ENCODE results near the gene ATP7A. TPM values are rescaled to one million over a fixed set of nuclear protein-coding genes. Genes with fewer than 3 reads are reported as not detected.
A peak's percentile ranks its signal among the peaks of the same experiment; 100 is the strongest.
"Not testable (repeated sequence)": the region's sequence is repeated elsewhere in the genome, so short reads cannot be mapped to it uniquely, and the experiment has no call there.

Gene ATP7A
- total RNA-seq, 2 experiments from 2014 or later: 11.9 to 13.3 TPM

DNA sequence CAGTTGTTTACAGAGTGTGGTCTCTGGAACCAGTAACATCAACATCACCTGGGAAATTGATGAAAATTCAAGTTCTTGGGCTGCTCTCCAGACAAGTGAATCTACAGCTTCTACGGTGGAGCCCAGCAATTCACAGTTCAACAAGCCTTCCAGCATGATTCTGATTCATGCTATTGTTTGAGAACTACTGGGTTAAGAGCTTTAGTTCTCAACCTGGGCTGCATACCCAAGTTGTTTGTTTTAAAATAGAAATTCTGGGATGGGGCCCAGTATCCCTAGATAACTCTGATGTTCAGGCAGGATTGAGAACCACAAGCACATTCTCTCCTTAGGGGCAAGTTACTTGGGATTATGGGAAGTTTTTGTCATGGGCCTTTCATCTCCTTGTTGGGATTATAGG is 155.6 kb downstream of the ATP7A start:
- H3K27me3 Mint-ChIP-seq: no peaks in the 10 kb centered on the region
- no peak overlapping the region for H3K4me3 Mint-ChIP-seq
- no peaks in the 10 kb centered on the region for H3K36me3 Mint-ChIP-seq (ENCODE audit: low read depth)
- POLR2A ChIA-PET: no interaction called here
- no peak for DNase-seq
- H3K9me3 Mint-ChIP-seq: no peaks in the 10 kb centered on the region
- no peak overlapping the region for H3K27ac Mint-ChIP-seq
- CTCF ChIA-PET: no interaction called here
- H3K4me1 Mint-ChIP-seq: peaks cover 16% of the 10 kb centered on the region

DNA sequence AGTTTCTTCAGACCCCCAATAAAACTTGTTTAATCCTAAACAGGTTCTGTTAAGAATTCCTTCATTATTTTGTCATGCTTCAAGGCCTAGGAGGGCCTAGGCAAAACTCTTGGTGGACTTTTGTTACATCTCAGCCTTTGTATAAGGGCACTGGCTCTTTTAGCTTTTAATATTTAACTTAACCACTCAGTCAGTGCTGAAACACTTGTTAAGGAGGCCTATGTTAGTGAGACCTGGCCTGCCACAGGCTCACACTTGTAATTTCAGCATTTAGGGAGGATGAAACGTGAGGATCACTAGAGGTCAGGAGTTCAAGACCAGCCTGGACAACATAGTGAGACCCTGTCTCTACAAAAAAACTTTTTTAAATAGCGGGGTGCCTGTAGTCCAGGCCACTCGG is 160.8 kb downstream of the ATP7A start:
- peaks cover 6% of the 10 kb centered on the region for H3K9me3 Mint-ChIP-seq
- H3K36me3 Mint-ChIP-seq (ENCODE audit: low read depth): peaks cover 6% of the 10 kb centered on the region
- H3K27ac Mint-ChIP-seq: no peak overlapping the region
- no peak for DNase-seq
- H3K4me1 Mint-ChIP-seq: peaks cover 23% of the 10 kb centered on the region
- no peak overlapping the region for H3K4me3 Mint-ChIP-seq
- ChIA-PET CTCF (interaction anchor here (0.6 kb wide), 1 partner anchor 42 kb away, joined by 5 read pairs; no protein-coding TSS in a partner anchor), POLR2A (no interaction called here)
- no peaks in the 10 kb centered on the region for H3K27me3 Mint-ChIP-seq

DNA sequence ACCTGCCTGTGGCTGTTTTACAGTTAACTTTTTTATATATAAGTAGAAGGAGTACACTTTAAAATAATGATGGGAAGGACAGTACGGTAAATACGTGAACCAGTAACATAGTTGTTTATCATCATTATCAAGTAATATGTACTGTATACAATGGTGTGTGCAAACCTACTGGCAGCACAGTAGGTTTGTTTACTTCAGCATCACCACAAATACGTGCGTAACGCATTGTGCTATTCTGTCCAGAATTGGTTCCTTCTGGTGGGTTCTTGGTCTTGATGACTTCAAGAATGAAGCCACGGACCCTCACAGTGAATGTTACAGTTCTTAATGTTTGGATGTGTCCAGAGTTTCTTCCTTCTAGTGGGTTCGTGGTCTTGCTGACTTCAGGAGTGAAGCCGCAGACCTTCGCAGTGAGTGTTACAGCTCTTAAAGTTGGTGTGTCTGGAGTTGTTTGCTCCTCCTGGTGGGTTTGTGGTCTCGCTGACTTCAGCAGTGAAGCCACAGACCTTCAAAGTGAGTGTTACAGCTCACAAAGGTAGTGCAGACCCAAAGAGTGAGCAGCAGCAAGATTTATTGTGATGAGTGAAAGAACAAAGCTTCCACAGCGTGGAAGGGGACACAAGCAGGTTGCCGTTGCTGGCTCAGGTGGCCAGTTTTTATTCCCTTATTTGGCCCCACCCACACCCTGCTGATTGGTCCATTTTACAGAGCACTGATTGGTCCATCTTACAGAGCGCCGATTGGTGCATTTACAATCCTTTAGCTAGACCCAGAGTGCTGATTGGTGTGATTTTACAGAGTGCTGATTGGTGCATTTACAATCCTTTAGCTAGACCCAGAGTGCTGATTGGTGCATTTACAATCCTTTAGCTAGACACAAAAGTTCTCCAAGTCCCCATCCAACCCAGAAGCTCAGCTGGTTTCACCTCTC is 162.9 kb downstream of the ATP7A start:
- DNase-seq: peak; percentile 58
- peak overlapping the region; percentile 27 for H3K4me3 Mint-ChIP-seq
- H3K9me3 Mint-ChIP-seq; H3K36me3 Mint-ChIP-seq (ENCODE audit: low read depth); POLR2A ChIA-PET; H3K27me3 Mint-ChIP-seq: not testable (repeated sequence)
- H3K4me1 Mint-ChIP-seq: peaks cover 19% of the 10 kb centered on the region
- CTCF ChIA-PET: interaction anchor here (0.9 kb wide), 1 partner anchor 163 kb away, joined by 3 read pairs; the partner anchor contains the start of gene ATP7A
- H3K27ac Mint-ChIP-seq: peak overlapping the region; percentile 90

DNA sequence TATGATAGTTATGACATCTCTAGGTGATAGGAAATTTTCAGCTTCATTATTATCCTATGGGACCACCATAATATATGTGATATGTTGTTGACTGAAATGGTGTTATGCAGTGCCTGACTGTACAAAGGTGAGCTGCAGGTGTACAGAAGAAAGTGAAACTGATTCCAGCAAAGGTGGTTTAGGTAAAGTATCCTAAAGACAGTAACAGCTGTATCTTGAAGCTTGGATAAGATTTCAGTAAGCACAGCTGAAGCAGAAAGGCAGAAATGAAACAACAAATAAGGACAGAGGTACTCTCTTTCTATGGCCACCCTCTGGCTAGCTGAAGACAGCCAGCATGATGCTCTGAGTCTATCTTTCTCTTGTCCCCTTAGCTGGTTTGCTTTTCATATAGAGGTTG is 163.6 kb downstream of the ATP7A start:
- Mint-ChIP-seq H3K4me1 (peaks cover 19% of the 10 kb centered on the region), H3K36me3 (ENCODE audit: low read depth) (peaks cover 8% of the 10 kb centered on the region), H3K27ac (no peak overlapping the region), H3K27me3 (no peaks in the 10 kb centered on the region), H3K9me3 (peaks cover 6% of the 10 kb centered on the region), H3K4me3 (no peak overlapping the region)
- POLR2A ChIA-PET: no interaction called here
- no peak for DNase-seq
- CTCF ChIA-PET: interaction anchor here (0.9 kb wide), 1 partner anchor 164 kb away, joined by 3 read pairs; the partner anchor contains the start of gene ATP7A

DNA sequence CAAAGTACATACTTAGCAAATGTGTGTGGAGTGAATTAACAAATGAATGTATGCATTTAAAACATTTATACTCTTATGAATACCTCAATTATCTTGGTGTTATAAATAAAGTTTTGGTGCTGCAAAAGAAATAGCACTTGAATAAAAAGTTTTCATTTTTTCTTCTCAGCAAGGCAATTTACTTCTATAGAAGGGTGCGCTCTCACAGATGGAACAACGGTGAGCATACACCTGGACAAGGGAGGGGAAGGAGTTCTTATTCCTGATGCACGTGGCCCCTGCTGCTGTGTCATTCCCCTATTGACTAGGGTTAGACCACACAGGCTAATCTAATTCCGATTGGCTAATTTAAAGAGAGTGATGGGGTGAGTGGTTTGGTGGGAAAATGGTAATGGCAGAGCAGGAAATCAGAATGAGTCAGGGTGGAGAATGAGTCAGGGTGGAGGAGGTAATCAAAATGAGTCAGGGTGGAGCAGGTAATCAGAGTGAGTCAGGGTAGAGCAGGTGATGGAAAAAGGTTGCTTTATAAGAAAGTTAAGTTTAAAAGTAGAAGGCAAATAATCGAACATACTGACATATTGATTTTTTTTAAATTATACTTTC is 165.4 kb downstream of the ATP7A start:
- H3K4me3 Mint-ChIP-seq: no peak overlapping the region
- no peak for DNase-seq
- POLR2A ChIA-PET: no interaction called here
- CTCF ChIA-PET: no interaction called here
- H3K4me1 Mint-ChIP-seq: peaks cover 19% of the 10 kb centered on the region
- H3K27me3 Mint-ChIP-seq: no peaks in the 10 kb centered on the region
- H3K36me3 Mint-ChIP-seq (ENCODE audit: low read depth): peaks cover 8% of the 10 kb centered on the region
- H3K27ac Mint-ChIP-seq: peak overlapping the region; percentile 11
- peaks cover 11% of the 10 kb centered on the region for H3K9me3 Mint-ChIP-seq

DNA sequence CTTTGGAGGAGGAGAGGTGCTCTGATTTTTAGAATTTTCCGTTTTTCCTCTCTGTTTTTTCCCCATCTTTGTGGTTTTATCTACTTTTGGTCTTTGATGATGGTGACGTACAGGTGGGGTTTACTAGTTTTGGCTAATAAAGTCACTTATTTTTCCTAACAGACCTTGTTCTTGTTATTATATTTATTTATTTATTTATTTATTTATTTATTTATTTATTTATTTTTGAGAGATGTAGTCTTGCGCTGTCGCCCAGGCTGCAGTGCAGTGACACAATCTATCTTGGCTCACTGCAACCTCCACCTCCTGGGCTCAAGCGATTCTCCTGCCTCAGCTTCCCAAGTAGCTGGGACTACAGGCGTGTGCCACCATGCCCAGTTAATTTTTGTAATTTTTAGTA is 170.9 kb downstream of the ATP7A start:
- CTCF ChIA-PET: not testable (repeated sequence)

DNA sequence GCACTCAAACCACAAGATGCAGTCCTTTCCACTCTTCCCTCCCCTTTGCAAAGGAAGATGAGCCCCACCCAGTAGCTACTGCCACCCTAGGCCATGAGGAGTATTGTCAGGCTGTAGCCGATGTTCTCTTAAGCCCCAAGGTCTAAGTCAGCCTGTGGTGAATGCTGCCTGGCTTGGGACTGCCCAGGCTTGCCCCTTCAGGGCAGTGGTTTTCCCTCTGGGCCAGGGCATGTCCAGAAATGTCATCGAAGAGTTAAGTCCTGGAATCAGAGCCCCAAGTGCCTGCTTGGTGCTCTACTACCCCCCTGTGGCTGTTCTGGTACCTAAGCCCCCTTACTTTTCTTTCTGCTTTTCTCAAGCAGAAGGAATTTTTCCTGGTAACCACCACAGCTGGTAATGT is 181.8 kb downstream of the ATP7A start:
- Mint-ChIP-seq H3K4me1 (peaks cover 12% of the 10 kb centered on the region), H3K9me3 (no peaks in the 10 kb centered on the region), H3K36me3 (ENCODE audit: low read depth) (no peaks in the 10 kb centered on the region), H3K27me3 (no peaks in the 10 kb centered on the region), H3K27ac (no peak overlapping the region), H3K4me3 (no peak overlapping the region)
- peak; percentile 8 for DNase-seq
- POLR2A ChIA-PET: no interaction called here
- CTCF ChIA-PET: interaction anchor here (2.8 kb wide), 1 partner anchor 10 kb away, joined by 11 read pairs; no protein-coding TSS in a partner anchor

More for the DNA sequence above, 170.9 kb downstream of the ATP7A start:
- POLR2A ChIA-PET; H3K4me1 Mint-ChIP-seq; H3K27me3 Mint-ChIP-seq; H3K36me3 Mint-ChIP-seq (ENCODE audit: low read depth); H3K9me3 Mint-ChIP-seq; H3K4me3 Mint-ChIP-seq; DNase-seq; H3K27ac Mint-ChIP-seq: not testable (repeated sequence)

DNA sequence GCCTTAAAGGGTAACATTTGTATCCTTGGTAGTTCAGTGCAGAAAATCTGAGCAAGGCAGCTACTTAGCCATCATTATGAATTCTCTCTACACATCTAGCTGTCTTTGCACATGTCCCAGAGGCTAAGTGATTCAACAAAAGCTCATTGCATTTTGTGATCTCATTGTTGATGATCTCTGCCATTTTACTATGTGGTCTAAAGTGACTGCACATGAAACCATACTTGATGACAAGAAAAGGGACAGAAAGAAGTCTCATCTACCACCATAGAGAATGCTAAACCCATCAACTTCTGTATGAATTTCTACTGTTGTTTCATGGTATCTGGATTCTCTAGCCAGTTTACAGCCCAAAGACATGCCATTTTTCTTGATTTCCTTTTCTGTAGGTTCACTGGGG is 187.6 kb downstream of the ATP7A start:
- H3K36me3 Mint-ChIP-seq (ENCODE audit: low read depth): peaks cover 9% of the 10 kb centered on the region
- H3K4me3 Mint-ChIP-seq: no peak overlapping the region
- POLR2A ChIA-PET: no interaction called here
- no peak for DNase-seq
- CTCF ChIA-PET: no interaction called here
- peaks cover 12% of the 10 kb centered on the region for H3K9me3 Mint-ChIP-seq
- no peaks in the 10 kb centered on the region for H3K27me3 Mint-ChIP-seq
- no peak overlapping the region for H3K27ac Mint-ChIP-seq
- H3K4me1 Mint-ChIP-seq: peaks cover 20% of the 10 kb centered on the region

Other genes starting within 250 kb of the ATP7A start
- 10 to 100 TPM; 66.4 to 70.9 TPM for gene ATRX, start 124.5 kb upstream of the ATP7A start, total RNA-seq
- gene MAGT1, start 15.3 kb upstream of the ATP7A start, total RNA-seq: 10 to 100 TPM; 51.4 to 51.7 TPM
- gene COX7B, start 11.2 kb upstream of the ATP7A start, total RNA-seq: 100 to 1,000 TPM; 244 to 298 TPM
- not detected for gene PGAM4, start 58.9 kb downstream of the ATP7A start, total RNA-seq
- 100 to 1,000 TPM; 682 to 705 TPM for gene PGK1, start 193.6 kb downstream of the ATP7A start, total RNA-seq
- gene TAF9B, start 229.0 kb downstream of the ATP7A start, total RNA-seq: 10 to 100 TPM; 24.0 to 25.6 TPM

All from activated CD4-positive, alpha-beta T cell treated with anti-CD3 and anti-CD28 coated beads, Interleukin-2, amount 10 ng/mL, durations not matched to agents 7 days and 5 days (primary cell).